HG03135 (cell line): ENCODE results near the gene SHC2.
"Not testable (repeated sequence)": the region's sequence is repeated elsewhere in the genome, so short reads cannot be mapped to it uniquely, and the experiment has no call there.

ENCODE experiments used
- ATAC-seq: cut with Tn5 transposase; IDR thresholded peaks from one replicate; pipeline ENCODE4 v1.9.1; 2021; ENCODE audit warnings: mild to moderate bottlenecking, moderate library complexity; ENCODE audit not compliant: unreplicated experiment

Gene SHC2

GRCh38 chr19:427675-428074 lies 33.2 kb downstream of the SHC2 start:
- ATAC-seq: not testable (repeated sequence)

GRCh38 chr19:426725-427445 lies 33.9 kb downstream of the SHC2 start:
- no peak for ATAC-seq

GRCh38 chr19:425056-425455 lies 35.8 kb downstream of the SHC2 start:
- no peak for ATAC-seq

GRCh38 chr19:424546-424945 lies 36.3 kb downstream of the SHC2 start:
- ATAC-seq: no peak

GRCh38 chr19:423691-424466 lies 37.0 kb downstream of the SHC2 start:
- ATAC-seq: no peak

GRCh38 chr19:422917-423226 lies 38.0 kb downstream of the SHC2 start:
- not testable (repeated sequence) for ATAC-seq

- no peak for ATAC-seq
Measured at GRCh38 chr19:422213-422916, 38.5 kb downstream of the SHC2 start.

GRCh38 chr19:419721-420515 lies 40.9 kb downstream of the SHC2 start:
- ATAC-seq: no peak

- ATAC-seq: no peak
Measured at GRCh38 chr19:418761-419671, 41.8 kb downstream of the SHC2 start.

GRCh38 chr19:416416-416815 lies 44.4 kb downstream of the SHC2 start:
- ATAC-seq: no peak

GRCh38 chr19:415292-415691 lies 45.5 kb downstream of the SHC2 start:
- no peak for ATAC-seq

- no peak for ATAC-seq
Measured at GRCh38 chr19:413756-414420, 46.9 kb downstream of the SHC2 start.

GRCh38 chr19:412356-413355 lies 48.2 kb downstream of the SHC2 start:
- no peak for ATAC-seq

GRCh38 chr19:411723-412355 lies 49.0 kb downstream of the SHC2 start:
- ATAC-seq: no peak

- ATAC-seq: not testable (repeated sequence)
Measured at GRCh38 chr19:411121-411722, 49.6 kb downstream of the SHC2 start.

GRCh38 chr19:410243-410781 lies 50.5 kb downstream of the SHC2 start:
- no peak for ATAC-seq
